ENCODE data around the gene OCEL1.
"Not testable (repeated sequence)": the region's sequence is repeated elsewhere in the genome, so short reads cannot be mapped to it uniquely, and the experiment has no call there.

Gene OCEL1

GRCh38 chr19:17255150-17255621 is 29.2 kb downstream of the OCEL1 start:
- CTCF ChIA-PET, result interaction anchor here (0.7 to 1.3 kb wide), 3 partner anchors 10 to 25 kb away, joined by 3 to 5 read pairs (median 3); no protein-coding TSS in a partner anchor
- no peaks in the 10 kb centered on the region for H3K36me3 Mint-ChIP-seq
- no peaks in the 10 kb centered on the region for H3K9me3 Mint-ChIP-seq
- H3K27me3 Mint-ChIP-seq, result peaks cover 21% of the 10 kb centered on the region
- no peaks in the 10 kb centered on the region for H3K4me1 Mint-ChIP-seq
- no peak overlapping the region for H3K4me3 Mint-ChIP-seq
- no peak for DNase-seq
- H3K27ac Mint-ChIP-seq, result no peak overlapping the region

GRCh38 chr19:17256130-17256529 is 30.1 kb downstream of the OCEL1 start:
- no peak for DNase-seq
- Mint-ChIP-seq H3K4me3 (no peak overlapping the region), H3K9me3 (no peaks in the 10 kb centered on the region), H3K4me1 (peaks cover 5% of the 10 kb centered on the region), H3K36me3 (no peaks in the 10 kb centered on the region), H3K27ac (no peak overlapping the region), H3K27me3 (peaks cover 26% of the 10 kb centered on the region)
- CTCF ChIA-PET, result interaction anchor here (0.7 to 1.3 kb wide), 3 partner anchors 21 to 130 kb away, joined by 3 read pairs; no protein-coding TSS in a partner anchor

- Mint-ChIP-seq H3K27me3 (peaks cover 21% of the 10 kb centered on the region), H3K27ac (no peak overlapping the region), H3K4me1 (peaks cover 10% of the 10 kb centered on the region), H3K9me3 (no peaks in the 10 kb centered on the region), H3K36me3 (no peaks in the 10 kb centered on the region), H3K4me3 (no peak overlapping the region)
- no peak for DNase-seq
- CTCF ChIA-PET, result interaction anchor here (1.1 to 1.6 kb wide), 3 partner anchors 16 to 191 kb away, joined by 3 to 10 read pairs (median 4); partner anchors contain the start of gene ANKLE1
Observed at GRCh38 chr19:17259118-17259780, 33.2 kb downstream of the OCEL1 start.

- H3K4me3 Mint-ChIP-seq, result no peak overlapping the region
- peaks cover 17% of the 10 kb centered on the region for H3K4me1 Mint-ChIP-seq
- H3K27me3 Mint-ChIP-seq, result peaks cover 21% of the 10 kb centered on the region
- H3K9me3 Mint-ChIP-seq, result no peaks in the 10 kb centered on the region
- no peak overlapping the region for H3K27ac Mint-ChIP-seq
- no peak for DNase-seq
- CTCF ChIA-PET, result interaction anchor here (0.7 to 1.8 kb wide), 11 partner anchors 11 to 206 kb away, joined by 3 to 12 read pairs (median 4); partner anchors contain the start of gene ANKLE1
- H3K36me3 Mint-ChIP-seq, result no peaks in the 10 kb centered on the region
Observed at GRCh38 chr19:17259934-17260333, 33.9 kb downstream of the OCEL1 start.

GRCh38 chr19:17260842-17261325 is 34.9 kb downstream of the OCEL1 start:
- peaks cover 21% of the 10 kb centered on the region for H3K4me1 Mint-ChIP-seq
- H3K27me3 Mint-ChIP-seq, result peaks cover 14% of the 10 kb centered on the region
- CTCF ChIA-PET, result interaction anchor here (0.6 to 1.8 kb wide), 13 partner anchors 12 to 205 kb away, joined by 3 to 12 read pairs (median 4); partner anchors contain the start of gene ANKLE1
- no peak overlapping the region for H3K4me3 Mint-ChIP-seq
- H3K27ac Mint-ChIP-seq, result peak overlapping the region; percentile 5
- no peaks in the 10 kb centered on the region for H3K9me3 Mint-ChIP-seq
- DNase-seq, result peak; percentile 93
- H3K36me3 Mint-ChIP-seq, result no peaks in the 10 kb centered on the region

GRCh38 chr19:17262557-17262956 is 36.5 kb downstream of the OCEL1 start:
- no peaks in the 10 kb centered on the region for H3K36me3 Mint-ChIP-seq
- no peak overlapping the region for H3K27ac Mint-ChIP-seq
- no peaks in the 10 kb centered on the region for H3K9me3 Mint-ChIP-seq
- H3K27me3 Mint-ChIP-seq, result peaks cover 14% of the 10 kb centered on the region
- CTCF ChIA-PET, result interaction anchor here (1.2 to 1.8 kb wide), 2 partner anchors 20 to 195 kb away, joined by 3 to 4 read pairs; no protein-coding TSS in a partner anchor
- H3K4me3 Mint-ChIP-seq, result no peak overlapping the region
- H3K4me1 Mint-ChIP-seq, result peaks cover 28% of the 10 kb centered on the region
- DNase-seq, result no peak

GRCh38 chr19:17263712-17264640 is 38.0 kb downstream of the OCEL1 start:
- H3K27ac Mint-ChIP-seq, result peak overlapping the region; percentile 84

GRCh38 chr19:17264641-17264979 is 38.6 kb downstream of the OCEL1 start, which contains the start of gene USHBP1:
Gene USHBP1, minus strand, starts transcription at chr19:17264745. Its CDS starts 446 bp downstream, at chr19:17264299.
- peaks cover 9% of the 10 kb centered on the region for H3K27me3 Mint-ChIP-seq
- peak within 1 kb of the TSS; percentile 84 for H3K27ac Mint-ChIP-seq
- peak; percentile 39 for DNase-seq
- H3K36me3 Mint-ChIP-seq, result peaks cover 3% of the 10 kb centered on the region
- CTCF ChIA-PET, result interaction anchor here (1.2 to 2.4 kb wide), 3 partner anchors 17 to 274 kb away, joined by 3 to 15 read pairs (median 4); partner anchors contain the start of gene ANKLE1
- H3K4me3 Mint-ChIP-seq, result no peak within 1 kb of the TSS
- peaks cover 42% of the 10 kb centered on the region for H3K4me1 Mint-ChIP-seq
- no peaks in the 10 kb centered on the region for H3K9me3 Mint-ChIP-seq

More at GRCh38 chr19:17263712-17264640, 38.0 kb downstream of the OCEL1 start:
- H3K27me3 Mint-ChIP-seq, result peaks cover 14% of the 10 kb centered on the region
- peaks cover 1% of the 10 kb centered on the region for H3K36me3 Mint-ChIP-seq
- no peak overlapping the region for H3K4me3 Mint-ChIP-seq
- DNase-seq, result no peak
- CTCF ChIA-PET, result interaction anchor here (1.2 to 2.4 kb wide), 3 partner anchors 18 to 274 kb away, joined by 3 to 15 read pairs (median 4); partner anchors contain the start of gene ANKLE1
- no peaks in the 10 kb centered on the region for H3K9me3 Mint-ChIP-seq
- peaks cover 40% of the 10 kb centered on the region for H3K4me1 Mint-ChIP-seq

- H3K4me3 Mint-ChIP-seq, result no peak overlapping the region
- no peak for DNase-seq
- CTCF ChIA-PET, result interaction anchor here (0.7 to 1.2 kb wide), 2 partner anchors 11 to 120 kb away, joined by 3 to 5 read pairs; no protein-coding TSS in a partner anchor
- H3K36me3 Mint-ChIP-seq, result peaks cover 6% of the 10 kb centered on the region
- peaks cover 41% of the 10 kb centered on the region for H3K4me1 Mint-ChIP-seq
- H3K27ac Mint-ChIP-seq, result no peak overlapping the region
- no peaks in the 10 kb centered on the region for H3K27me3 Mint-ChIP-seq
- no peaks in the 10 kb centered on the region for H3K9me3 Mint-ChIP-seq
Observed at GRCh38 chr19:17266026-17266425, 40.0 kb downstream of the OCEL1 start.

GRCh38 chr19:17266589-17266974 is 40.6 kb downstream of the OCEL1 start:
- Mint-ChIP-seq H3K4me1 (peaks cover 40% of the 10 kb centered on the region), H3K27ac (peak overlapping the region; percentile 85), H3K9me3 (no peaks in the 10 kb centered on the region), H3K27me3 (no peaks in the 10 kb centered on the region), H3K4me3 (peak overlapping the region; percentile 80), H3K36me3 (peaks cover 11% of the 10 kb centered on the region)
- DNase-seq, result no peak
- CTCF ChIA-PET, result interaction anchor here (0.8 to 2.2 kb wide), 5 partner anchors 9 to 120 kb away, joined by 3 to 8 read pairs (median 4); partner anchors contain the start of gene ANKLE1

GRCh38 chr19:17266975-17267788 is 41.2 kb downstream of the OCEL1 start, which contains the start of gene BABAM1:
Gene BABAM1, plus strand, starts transcription at chr19:17267443. Its CDS starts 1,364 bp downstream, at chr19:17268807.
- CTCF ChIA-PET, result interaction anchor here (0.8 to 2.2 kb wide), 4 partner anchors 9 to 30 kb away, joined by 3 to 8 read pairs (median 5); partner anchors contain the start of gene ANKLE1
- Mint-ChIP-seq H3K9me3 (no peaks in the 10 kb centered on the region), H3K4me1 (peaks cover 40% of the 10 kb centered on the region), H3K4me3 (peak within 1 kb of the TSS; percentile 80), H3K36me3 (peaks cover 11% of the 10 kb centered on the region), H3K27me3 (no peaks in the 10 kb centered on the region), H3K27ac (peak within 1 kb of the TSS; percentile 85)
- DNase-seq, result peak; percentile 98

GRCh38 chr19:17268754-17269153 is 42.7 kb downstream of the OCEL1 start:
- CTCF ChIA-PET, result interaction anchor here (2.2 kb wide), 1 partner anchor 13 kb away, joined by 8 read pairs; the partner anchor contains the start of gene ANKLE1
- H3K4me1 Mint-ChIP-seq, result peaks cover 36% of the 10 kb centered on the region
- no peak overlapping the region for H3K27ac Mint-ChIP-seq
- H3K36me3 Mint-ChIP-seq, result peaks cover 12% of the 10 kb centered on the region
- H3K4me3 Mint-ChIP-seq, result peak overlapping the region; percentile 80
- no peaks in the 10 kb centered on the region for H3K27me3 Mint-ChIP-seq
- no peaks in the 10 kb centered on the region for H3K9me3 Mint-ChIP-seq
- DNase-seq, result no peak

GRCh38 chr19:17274892-17275291 is 48.9 kb downstream of the OCEL1 start:
- H3K9me3 Mint-ChIP-seq, H3K27me3 Mint-ChIP-seq, H3K4me1 Mint-ChIP-seq, DNase-seq, CTCF ChIA-PET, H3K27ac Mint-ChIP-seq, H3K4me3 Mint-ChIP-seq: not testable (repeated sequence)
- H3K36me3 Mint-ChIP-seq, result peaks cover 33% of the 10 kb centered on the region

Measured in activated naive CD4-positive, alpha-beta T cell treated with anti-CD3 and anti-CD28 coated beads, Interleukin-2, amount 10 ng/mL, durations not matched to agents 7 days and 5 days (primary cell).